Lower leg skin (tissue), 4 donors: ENCODE results near the gene THSD7B. TPM values are rescaled to one million over a fixed set of nuclear protein-coding genes. Genes with fewer than 3 reads are reported as not detected.

Experiments used
- DNase-seq, 2 donors: peaks; one replicate each; pipeline ENCODE4 v3.0.0-alpha.2; 2019; ENCODE audit warnings: low spot score in 2 of 2
- H3K4me3 ChIP-seq: fragments of 200-600 bp; sonication (generic); 2 replicates; pipeline ENCODE4 v1.5.1; 2017; ENCODE audit warnings: mild to moderate bottlenecking, low read depth; ENCODE audit not compliant: poor library complexity, severe bottlenecking
- CTCF ChIP-seq, 3 donors: fragments of 450-650 bp; IDR thresholded peaks; one replicate each; pipeline ENCODE4 v1.5.1; 2016; ENCODE audit warnings: antibody characterized with exemption in 3 of 3, mild to moderate bottlenecking in 3 of 3, moderate library complexity in 2 of 3
- POLR2A ChIP-seq, 2 donors: fragments of 450-650 bp; IDR thresholded peaks; one replicate each; pipeline ENCODE4 v1.6.1; 2016 to 2017; ENCODE audit warnings: antibody characterized with exemption in 2 of 2, mild to moderate bottlenecking in 1 of 2, moderate library complexity in 1 of 2
- WGBS, 2 donors: methylation state at CpG; one replicate each; pipeline ENCODE4 v1.1.5; 2018; 5-methylcytosine and 5-hydroxymethylcytosine counted together
- intact Hi-C: fragments of 100-400 bp; cut with DNase I; formaldehyde crosslinking; loops from one replicate; pipeline ENCODE4 v1.15.0; 2023; ENCODE audit warnings: low total_unique reads
- total RNA-seq, 4 donors: library from RNA; depleted of rRNA; stranded (reverse); fragments of >200 nt; gene quantifications; one replicate each; pipeline ENCODE4 v1.1.0, GENCODE V29; 2016

The THSD7B gene
- total RNA-seq, 4 donors from 2014 or later = not detected

DNA sequence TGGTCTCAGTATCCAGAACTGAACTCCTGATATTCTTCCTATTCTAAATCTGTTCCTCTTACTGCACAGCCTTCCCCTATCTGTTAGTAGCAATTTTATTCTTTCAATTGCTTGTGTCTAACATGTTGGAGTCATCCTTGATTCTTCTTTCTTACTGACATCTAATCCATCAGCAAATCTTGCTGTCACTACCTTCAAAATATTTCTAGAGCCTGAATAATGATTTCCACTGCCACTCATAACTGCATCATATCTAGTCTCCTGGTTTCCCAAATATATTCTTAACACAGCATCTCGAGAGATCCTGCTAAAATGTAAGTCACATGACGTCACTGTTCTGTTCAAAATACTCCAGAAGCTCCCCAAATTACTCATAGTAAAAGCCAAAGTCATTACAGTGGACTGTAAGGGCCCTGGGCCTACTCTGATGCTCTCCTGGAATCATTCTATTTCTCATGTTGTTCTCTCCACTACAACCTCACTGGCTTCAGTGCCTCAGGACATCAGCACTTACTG, 95.2 kb downstream of the THSD7B start:
- H3K4me3 ChIP-seq = no peak overlapping the region
- no peak for DNase-seq
- TF ChIP-seq CTCF (IDR thresholded peaks at IDR 0.05) (no peak), POLR2A (IDR thresholded peaks at IDR 0.05) (no peak)
- intact Hi-C loops = no loop called here
- WGBS, 2 donors = 85 to 91% methylated on average over 2 of the region's 2 CpGs

- no peak for DNase-seq
- intact Hi-C loops = no loop called here
- TF ChIP-seq POLR2A (IDR thresholded peaks at IDR 0.05) = no peak
- no peak overlapping the region for H3K4me3 ChIP-seq
- WGBS, 2 donors = 59 to 78% methylated on average over 6 of the region's 6 CpGs
Measured at GRCh38 chr2:136863468-136863867, 98.1 kb downstream of the THSD7B start.

- 42 to 53% methylated on average over 4 of the region's 4 CpGs for WGBS, 2 donors
- intact Hi-C loops = no loop called here
- no peak overlapping the region for H3K4me3 ChIP-seq
- DNase-seq = no peak
- TF ChIP-seq CTCF (IDR thresholded peaks at IDR 0.05) = no peak
- TF ChIP-seq POLR2A (IDR thresholded peaks at IDR 0.05) = no peak
Measured at GRCh38 chr2:136863874-136864273, 98.5 kb downstream of the THSD7B start.

- H3K4me3 ChIP-seq = no peak overlapping the region
- TF ChIP-seq CTCF (IDR thresholded peaks at IDR 0.05) (no peak), POLR2A (IDR thresholded peaks at IDR 0.05) (no peak)
- DNase-seq = no peak
- 94 to 97% methylated on average over 1 of the region's 1 CpG for WGBS, 2 donors
- intact Hi-C loops = no loop called here
Measured at GRCh38 chr2:136871424-136871823, 106.1 kb downstream of the THSD7B start.

GRCh38 chr2:136874258-136874657, 108.9 kb downstream of the THSD7B start:
- H3K4me3 ChIP-seq = no peak overlapping the region
- no peak for DNase-seq
- intact Hi-C loops = no loop called here
- TF ChIP-seq CTCF (IDR thresholded peaks at IDR 0.05) (no peak), POLR2A (IDR thresholded peaks at IDR 0.05) (no peak)
- 60 to 68% methylated on average over 6 of the region's 6 CpGs for WGBS, 2 donors

GRCh38 chr2:136891100-136891499, 125.8 kb downstream of the THSD7B start:
- no peak for DNase-seq
- H3K4me3 ChIP-seq = no peak overlapping the region
- intact Hi-C loops = no loop called here
- no peak for TF ChIP-seq POLR2A (IDR thresholded peaks at IDR 0.05)
- WGBS, 2 donors = 36 to 43% methylated on average over 1 of the region's 1 CpG

DNA sequence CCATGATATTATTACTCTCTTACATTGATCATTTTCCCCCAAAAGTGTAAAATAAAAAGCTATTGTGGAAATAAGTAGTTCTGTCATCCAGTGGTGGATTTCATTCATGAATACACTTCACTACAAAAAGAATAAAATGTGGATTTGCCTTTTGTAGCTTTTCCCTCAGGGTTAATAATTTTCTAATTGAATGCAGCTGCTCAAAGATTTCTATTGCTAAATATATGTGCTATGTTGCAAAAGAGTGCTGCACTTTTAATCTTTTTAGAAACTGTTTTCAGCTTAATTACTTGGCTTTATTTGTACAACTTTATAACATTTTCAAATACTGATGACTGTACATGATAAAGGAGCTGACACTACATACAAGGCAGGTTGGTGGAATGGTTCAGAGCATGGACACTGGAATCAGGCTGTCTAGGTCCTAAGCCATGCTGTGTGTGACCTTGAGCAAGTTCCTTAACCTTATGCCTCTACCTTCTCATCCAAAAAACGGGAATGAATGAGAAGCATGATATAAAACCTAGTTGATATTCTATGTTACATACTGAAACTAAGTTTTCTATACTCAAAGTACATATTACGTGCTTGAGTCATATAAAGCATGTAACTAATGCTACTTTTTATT, 128.8 kb downstream of the THSD7B start:
- no peak for TF ChIP-seq POLR2A (IDR thresholded peaks at IDR 0.05)
- TF ChIP-seq CTCF (IDR thresholded peaks at IDR 0.05) = no peak
- DNase-seq = no peak
- intact Hi-C loops = no loop called here
- WGBS, 2 donors = 77 to 82% methylated on average over 2 of the region's 2 CpGs
- H3K4me3 ChIP-seq = no peak overlapping the region
